ENCODE data around the gene CDKL5. TPM values are rescaled to one million over a fixed set of nuclear protein-coding genes. Genes with fewer than 3 reads are reported as not detected.
A peak's percentile ranks its signal among the peaks of the same experiment; 100 is the strongest.
"Not testable (repeated sequence)": the region's sequence is repeated elsewhere in the genome, so short reads cannot be mapped to it uniquely, and the experiment has no call there.

CDKL5 gene
- total RNA-seq (2014; rRNA removed; shearing (Covaris generic)) = 3.0 and 4.4 TPM in 2 replicates

DNA sequence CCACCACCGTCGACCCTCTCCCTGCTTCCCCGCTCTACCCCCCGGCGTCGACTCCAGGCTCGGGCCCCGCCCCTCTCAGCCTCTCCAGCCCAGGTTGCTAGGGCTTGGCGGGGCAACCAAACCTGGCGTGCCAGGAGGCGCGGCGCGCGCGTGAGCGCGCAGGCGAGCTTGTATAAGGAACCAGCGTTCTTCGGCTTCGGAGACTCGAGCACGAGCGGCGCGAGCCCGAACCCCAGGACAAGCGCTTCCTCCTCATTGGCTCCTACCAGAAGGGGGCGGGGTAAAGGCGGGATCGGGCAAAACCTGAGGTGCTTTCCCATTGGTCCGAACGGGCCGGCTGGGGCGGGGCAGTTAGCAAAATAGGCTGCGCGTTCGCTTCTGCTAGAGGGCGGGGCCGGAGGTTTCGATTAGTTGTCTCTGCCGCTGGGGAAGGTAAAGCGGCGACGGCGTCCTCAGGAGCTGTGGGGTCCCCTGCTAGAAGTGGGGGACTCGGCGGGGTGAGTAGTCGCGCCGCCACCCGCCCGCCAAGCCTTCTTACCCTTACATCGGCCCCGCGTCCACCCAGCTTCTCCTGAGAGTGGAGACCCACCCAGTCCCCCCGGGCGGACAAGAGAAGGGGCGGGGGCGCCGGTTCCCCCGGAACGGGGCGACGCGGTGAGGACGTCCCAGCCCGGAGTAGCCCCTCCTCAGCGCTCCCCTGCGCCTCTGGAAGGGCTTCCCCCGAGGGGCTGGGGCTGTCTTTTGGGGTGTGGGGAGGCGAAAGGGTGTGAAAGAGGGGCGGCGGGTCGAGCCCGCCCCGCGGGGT lies at the start of gene CDKL5:
Gene CDKL5, plus strand, starts transcription at position 410 of the 805 bp plus-strand sequence. CDS start 81,489 bp downstream, outside the sequence.
- DNase-seq (ENCODE audit: low read depth) = peak; percentile 97

DNA sequence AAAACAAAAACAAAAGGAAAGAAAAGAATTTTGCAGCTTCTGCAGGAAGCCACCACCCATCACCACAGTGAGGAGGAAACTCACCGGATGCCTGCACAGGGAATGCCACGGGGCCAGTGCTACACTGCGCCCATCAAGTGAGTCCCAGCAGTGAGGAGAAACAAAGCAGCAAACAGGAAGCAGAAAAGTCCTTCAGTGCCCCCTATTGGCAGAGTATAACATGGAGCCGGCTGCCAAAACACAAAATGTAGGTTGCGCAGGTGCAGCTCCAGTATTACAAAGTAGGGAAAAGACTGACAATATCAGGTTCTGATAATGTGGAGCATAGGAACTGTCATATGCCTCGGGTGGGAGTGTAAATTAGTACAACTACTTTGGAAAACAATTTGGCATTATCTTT lies 47.6 kb upstream of the CDKL5 start:
- DNase-seq (ENCODE audit: low read depth) = peak; percentile 44

DNA sequence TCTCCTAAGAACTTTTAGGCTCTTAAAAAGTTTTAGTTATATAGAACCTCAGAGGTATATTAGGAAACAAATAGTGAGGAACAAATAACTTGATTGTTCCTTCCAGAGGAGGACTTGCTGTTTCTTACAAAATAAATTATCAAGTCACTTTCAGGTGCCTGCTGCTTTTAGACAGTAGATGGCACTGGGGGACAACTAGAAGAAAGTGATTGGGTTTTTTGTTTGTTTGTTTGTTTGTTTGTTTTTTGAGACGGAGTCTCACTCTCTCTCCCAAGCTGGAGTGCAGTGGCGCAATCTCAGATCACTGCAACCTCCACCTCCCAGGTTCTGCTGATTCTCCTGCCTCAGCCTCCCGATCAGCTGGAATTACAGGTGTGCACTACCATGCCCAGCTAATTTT lies 35.4 kb upstream of the CDKL5 start:
- DNase-seq (ENCODE audit: low read depth) = no peak

DNA sequence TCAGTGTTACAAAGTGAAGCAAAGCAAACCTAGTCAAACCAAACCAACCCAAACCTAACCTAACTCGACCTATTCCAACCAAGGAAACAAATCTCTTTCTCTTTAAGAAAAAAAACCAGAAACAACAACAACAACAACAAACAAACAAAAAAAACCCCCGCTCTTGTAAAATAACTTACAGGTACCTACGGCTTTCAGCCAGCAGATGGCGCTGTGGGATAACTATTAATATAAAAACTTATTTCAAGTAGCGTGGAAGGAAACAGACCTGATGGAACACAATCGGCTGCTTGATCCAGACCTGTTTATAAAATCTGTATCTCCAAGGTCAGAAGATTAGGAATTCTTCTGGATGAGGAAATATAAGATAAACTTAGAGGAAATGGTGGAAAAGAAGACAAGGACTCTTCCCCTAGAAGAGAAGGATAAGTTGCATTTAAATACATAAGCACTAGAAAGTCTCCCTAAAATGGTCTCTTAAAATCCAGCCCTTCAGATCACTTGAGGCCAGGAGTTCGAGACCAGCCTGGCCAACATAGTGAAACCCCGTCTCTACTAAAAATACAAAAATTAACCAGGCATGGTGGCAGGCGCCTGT lies 34.4 kb upstream of the CDKL5 start:
- DNase-seq (ENCODE audit: low read depth) = peak; percentile 49

DNA sequence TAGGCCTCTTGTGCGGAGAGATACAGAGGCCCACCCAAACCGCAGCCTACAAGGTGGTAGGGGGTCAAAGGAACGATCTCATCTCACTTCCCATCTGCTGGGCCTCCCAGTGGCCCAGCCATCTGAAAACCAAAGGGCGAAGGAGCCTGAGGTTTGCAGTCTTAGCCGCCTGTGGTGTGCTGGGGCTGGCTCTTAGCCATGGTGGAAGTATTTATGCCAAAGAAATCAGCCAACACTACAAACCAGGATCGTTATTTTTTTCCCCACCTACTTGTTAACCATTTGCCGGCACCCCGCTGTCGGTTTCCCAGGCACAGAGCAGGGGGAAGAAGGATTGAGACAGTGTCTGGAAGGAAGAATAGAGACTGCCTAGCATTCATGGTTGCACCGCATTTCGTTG lies 30.9 kb upstream of the CDKL5 start:
- no peak for DNase-seq (ENCODE audit: low read depth)

DNA sequence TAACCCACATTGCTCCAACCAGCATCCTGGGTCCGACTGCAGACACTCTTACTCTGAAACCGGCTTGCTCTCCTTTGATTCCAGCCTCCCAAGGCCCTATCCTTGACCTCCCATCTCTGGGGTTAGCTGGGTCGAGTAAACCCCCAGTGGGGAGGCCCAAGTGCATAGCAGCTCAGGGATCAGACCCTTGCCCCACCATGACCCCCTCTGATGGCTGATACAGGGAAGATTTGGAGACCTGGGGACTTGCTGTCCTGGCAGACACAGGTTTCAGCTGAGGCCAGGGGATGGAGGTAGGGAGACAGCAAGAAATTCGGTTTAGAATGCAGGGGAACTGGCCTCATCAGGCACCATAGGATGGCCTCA lies 23.6 kb upstream of the CDKL5 start:
- DNase-seq (ENCODE audit: low read depth) = no peak

DNA sequence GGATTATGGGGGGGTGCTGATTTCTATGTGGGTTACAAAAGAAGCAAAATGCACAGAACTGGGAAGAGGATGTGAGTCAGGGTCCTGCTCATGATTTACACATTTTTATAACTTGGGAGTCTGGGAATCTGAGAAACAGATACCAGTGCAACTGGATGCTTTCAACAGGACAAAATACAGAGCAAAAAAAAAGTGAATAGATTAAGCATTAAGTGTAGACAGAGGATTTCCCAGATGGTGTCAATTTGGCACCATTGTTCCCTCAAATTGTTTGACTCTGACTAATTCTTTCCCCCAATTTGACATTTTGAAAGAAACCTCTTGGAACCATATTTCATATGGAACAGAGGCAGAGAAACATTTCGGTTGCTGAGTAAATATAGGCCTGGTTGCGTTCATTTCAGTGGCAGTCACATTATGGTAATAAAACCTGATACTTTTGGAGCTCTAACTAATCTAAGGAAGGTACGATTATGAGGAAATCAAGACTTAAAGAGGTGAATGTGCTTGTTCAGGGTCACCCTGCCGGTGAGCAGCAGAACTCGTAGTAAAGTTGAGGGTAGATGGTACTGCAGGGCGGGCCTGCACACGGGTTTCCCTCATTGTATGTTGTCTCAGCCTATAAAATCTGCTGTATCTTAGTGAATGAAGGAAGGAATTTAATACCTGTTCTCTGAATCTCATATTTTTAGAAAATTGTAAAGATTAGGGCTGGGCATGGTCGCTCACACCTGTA lies 18.7 kb upstream of the CDKL5 start:
- DNase-seq (ENCODE audit: low read depth) = no peak

DNA sequence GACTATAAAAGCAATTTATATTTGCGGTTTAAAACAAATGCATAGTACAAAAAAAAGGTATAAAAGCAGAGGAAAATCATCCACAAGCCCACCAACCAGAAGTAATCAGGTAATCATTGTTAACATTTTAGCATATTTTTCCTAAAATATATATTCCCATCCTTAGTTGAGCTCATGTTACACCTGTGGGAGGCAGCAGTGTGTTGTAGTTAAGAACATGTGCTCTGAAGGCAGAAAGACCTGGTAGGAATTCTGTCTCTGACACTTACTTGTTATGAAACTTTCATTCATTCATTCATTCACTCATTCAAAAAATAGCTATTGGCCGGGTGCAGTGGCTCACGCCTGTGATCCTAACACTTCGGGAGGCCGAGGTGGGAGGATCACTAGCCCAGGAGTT lies 15.4 kb upstream of the CDKL5 start:
- DNase-seq (ENCODE audit: low read depth) = peak; percentile 34

DNA sequence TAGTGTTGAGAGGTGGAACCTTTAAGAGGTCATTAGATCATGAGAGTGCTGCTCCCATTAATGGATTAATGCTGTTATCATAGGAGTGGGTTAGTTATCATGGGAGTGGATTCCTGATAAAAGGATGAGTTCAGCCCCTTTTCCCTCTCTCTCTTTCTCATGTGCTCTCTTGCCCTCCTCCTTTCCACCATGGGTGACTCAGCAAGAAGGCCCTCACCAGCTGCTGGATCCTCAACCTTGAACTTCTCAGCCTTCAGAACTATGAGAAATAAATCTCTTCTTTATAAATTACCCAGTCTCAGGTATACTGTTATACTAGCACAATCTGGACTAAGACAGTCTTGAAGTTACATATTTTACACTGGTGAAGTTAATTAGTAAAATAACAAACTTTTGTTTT lies 10.0 kb upstream of the CDKL5 start:
- DNase-seq (ENCODE audit: low read depth) = peak; percentile 24

DNA sequence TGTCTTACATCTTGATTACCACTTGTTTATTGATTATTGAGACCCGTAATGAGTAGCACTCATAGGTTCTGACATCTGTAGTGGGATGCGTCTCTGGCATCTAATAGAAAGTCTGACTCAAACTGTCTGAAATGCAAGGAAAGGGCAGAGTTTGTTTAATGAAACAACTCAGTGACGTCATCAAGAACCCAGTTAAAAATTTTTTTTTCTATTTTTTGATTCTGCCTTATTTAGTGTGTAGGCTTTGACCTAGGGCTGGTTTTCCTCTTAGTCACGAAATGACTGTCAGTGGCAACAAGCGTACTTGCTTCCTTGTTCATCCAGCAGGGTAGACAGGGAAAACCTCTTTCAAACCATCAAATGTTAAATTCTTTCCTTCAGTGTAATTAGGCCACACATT lies 3.1 kb upstream of the CDKL5 start:
- DNase-seq (ENCODE audit: low read depth) = peak; percentile 88

DNA sequence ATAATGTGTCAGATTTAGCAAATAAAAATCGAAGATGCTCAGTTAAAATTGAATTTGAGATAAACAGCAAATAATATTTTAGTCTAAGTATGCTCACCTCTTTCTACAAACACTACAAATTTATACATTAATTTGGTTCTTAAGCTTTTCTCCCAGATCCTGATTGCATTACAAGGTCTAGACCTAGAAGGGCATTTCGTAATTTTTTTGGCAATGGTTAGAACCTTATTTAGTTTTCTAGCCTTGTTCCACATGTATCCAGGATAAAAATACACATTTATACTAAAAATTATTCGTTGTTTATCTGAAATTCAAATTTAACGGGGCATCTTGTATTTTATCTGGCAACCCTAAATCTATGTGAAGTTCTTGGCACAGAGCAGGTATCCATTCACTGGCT lies 2.5 kb upstream of the CDKL5 start:
- no peak for DNase-seq (ENCODE audit: low read depth)

DNA sequence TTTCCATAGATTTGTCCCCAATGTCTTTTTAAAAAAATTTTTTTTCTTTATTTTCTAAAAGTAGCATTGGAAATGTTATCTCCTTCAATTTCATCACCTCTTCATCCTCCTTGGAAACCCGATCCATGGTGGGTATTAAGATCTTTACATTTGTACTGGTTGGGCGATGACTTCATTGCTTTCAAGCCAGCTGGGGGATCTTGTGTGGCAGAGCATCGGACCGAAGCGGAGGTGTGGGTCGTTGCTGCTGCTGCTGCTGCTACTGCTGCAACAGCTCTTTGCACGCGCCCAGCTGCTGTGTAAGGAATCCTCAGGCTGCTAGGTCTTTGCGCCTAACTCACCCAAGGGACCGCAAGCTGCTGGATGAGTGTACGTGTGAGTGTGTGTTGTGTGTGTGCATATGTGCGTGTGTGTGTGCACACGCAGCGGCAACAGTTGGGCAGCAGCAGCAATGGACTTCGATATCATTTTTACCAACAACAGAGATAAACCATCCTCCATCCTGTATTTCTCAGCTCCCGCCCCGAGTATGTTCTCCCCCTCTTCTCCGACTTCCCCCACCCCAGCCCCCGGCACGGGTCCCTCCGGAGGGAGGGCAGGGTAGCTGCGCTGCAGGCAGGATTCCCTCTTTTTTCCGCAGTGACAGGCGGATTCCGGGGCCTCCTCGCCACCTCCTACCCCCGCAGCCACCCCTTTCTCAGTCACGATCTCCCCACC lies 768 bp upstream of the CDKL5 start:
- peak; percentile 45 for DNase-seq (ENCODE audit: low read depth)

DNA sequence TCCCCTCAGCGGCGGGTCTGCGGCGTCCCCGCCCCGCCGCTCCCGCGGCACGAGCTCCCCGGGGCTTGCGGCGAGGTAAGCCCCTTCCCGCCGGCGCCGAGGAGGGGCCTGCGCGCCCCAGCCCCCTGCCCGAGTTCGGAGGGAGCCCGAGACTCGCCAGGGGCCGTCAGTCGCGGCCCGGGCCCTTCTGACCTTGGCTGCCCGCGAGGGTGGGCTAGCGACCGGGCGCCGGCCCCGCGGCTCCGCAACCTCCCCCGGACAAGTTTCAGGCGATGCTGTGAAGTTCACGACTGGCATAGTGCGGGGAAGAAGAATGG lies 554 bp downstream of the CDKL5 start:
- no peak for DNase-seq (ENCODE audit: low read depth)

DNA sequence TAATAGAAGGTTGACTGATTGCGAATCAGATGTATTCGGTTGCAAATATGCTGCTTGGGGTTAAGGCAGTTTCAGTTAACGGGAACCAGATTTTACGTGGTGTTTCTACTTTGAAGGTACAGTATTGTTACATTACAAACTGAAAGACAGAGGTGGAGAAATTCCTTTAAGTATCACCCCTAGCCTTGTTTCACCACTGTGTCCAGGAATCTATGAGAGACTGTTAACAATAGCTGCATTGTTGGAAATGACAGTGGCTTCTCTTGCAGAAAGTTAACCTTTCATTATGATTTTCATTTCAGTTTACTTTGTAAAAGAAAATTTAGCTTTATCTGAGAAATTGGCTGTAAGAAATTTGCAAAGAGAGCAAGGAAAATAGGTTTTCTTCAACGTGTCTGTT lies 2.6 kb downstream of the CDKL5 start:
- DNase-seq (ENCODE audit: low read depth) = no peak

DNA sequence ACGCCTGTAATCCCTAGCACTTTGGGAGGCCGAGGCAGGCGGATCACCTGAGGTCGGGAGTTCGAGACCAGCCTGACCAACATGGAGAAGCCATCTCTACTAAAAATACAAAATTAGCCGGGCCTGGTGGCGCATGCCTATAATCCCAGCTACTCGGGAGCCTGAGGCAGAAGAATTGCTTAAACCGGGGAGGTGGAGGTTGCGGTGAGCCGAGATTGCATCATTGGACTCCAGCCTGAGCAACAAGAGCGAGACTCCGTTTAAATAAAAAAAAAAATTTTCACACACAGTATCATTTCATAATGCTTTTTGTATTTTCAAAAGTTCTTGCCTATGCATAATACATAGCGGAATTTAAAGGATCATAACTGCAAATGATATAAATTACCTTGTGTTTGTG lies 7.9 kb downstream of the CDKL5 start:
- not testable (repeated sequence) for DNase-seq (ENCODE audit: low read depth)

DNA sequence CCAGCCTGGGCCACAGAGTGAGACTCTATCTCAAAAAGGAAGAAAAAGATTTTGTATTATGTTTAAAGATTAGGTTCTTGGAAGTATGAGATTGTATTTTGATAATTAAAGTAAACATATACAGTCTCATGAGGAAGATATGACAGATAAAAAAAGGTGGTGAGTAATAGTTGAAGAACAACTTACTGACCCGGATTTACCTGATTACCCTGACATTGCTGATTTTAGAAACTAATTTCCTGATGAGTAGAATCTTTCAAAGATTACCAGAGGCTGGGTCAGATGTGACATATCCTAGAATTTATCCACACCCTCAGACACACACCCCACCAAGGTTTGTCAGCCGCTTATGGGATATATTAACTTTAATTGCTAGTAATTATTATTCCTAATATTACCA lies 9.5 kb downstream of the CDKL5 start:
- DNase-seq (ENCODE audit: low read depth) = no peak

DNA sequence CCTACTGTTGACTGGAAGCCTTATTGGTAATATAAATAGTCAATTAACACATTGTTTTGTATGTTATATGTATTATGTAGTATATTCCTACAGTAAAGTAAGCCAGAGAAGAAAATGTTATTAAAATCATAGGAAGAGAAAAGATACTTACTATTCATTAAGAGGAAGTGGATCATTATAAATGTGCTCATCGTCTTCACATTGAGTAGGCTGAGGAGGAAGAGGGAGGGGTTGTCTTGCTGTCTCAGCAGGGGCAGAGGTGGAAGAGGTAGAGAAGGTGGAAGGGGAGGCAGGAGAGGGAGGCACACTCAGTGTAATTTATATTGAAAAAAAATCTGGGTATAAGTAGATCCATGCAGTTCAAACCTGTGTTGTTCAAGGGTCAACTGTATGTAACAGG lies 10.6 kb downstream of the CDKL5 start:
- DNase-seq (ENCODE audit: low read depth) = no peak

DNA sequence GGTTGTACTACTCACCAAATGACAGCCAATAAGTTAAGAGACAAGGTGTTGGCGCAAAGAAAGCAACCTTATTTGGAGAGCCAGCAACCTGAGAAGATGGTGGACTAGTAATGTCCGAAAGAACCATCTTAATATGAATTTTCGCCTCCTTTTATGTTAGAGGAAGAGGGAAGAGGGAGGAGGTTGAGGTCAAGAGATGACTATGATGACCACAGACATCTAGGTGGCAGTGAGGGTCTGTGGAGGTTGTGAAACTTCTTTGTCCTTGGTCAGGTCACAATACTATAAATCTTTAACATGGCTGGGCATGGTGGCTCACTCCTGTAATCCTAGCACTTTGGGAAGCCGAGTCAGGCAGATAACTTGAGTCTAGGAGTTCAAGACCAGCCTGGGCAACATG lies 15.4 kb downstream of the CDKL5 start:
- DNase-seq (ENCODE audit: low read depth) = no peak

DNA sequence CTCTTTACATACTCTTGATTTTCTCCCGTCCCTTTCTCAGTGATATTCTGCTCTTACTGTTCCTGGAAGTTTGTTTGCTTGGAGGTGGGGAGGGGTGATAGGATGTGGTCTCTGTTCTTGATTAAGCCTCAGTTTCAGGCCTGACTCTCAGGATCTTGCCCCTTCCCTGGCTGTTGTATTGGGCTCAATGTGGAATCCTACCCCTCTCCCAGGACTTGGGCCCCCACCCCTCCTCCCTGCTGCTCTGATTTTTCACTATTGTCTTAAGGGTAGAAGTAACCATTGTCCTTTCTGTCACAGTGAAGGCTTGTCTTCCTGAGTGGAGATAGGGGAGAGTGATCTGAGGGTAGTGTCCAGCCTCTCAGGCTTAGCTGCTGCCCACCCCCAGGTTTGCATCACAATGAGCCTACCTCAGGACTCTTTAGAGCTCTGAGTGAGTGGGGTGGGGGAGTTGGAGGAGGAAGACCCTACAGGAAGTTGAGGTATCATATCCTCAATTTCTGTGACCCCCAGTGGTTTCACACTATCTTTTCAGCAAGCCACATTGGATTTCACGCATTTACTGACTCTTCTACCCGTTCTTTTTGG lies 16.5 kb downstream of the CDKL5 start:
- no peak for DNase-seq (ENCODE audit: low read depth)

DNA sequence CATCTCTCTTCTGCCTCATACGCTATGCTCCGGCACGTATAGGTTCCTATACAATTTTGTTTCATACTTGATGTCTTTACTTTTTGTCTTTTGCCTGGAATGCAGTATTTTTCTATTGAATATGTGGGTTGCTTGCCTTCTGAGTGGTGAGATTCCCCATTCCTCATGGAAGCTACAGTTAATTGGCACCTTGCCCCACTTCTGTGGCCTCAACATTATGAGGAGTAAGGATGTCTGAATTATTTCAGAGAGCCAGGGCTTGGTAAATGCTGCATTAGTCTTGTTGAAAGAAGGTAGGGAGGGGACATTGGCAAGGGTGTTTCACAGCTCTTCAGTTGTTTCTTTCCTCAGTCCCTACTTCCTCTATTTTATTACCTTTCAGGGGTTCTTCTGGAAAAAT lies 23.0 kb downstream of the CDKL5 start:
- peak; percentile 39 for DNase-seq (ENCODE audit: low read depth)

DNA sequence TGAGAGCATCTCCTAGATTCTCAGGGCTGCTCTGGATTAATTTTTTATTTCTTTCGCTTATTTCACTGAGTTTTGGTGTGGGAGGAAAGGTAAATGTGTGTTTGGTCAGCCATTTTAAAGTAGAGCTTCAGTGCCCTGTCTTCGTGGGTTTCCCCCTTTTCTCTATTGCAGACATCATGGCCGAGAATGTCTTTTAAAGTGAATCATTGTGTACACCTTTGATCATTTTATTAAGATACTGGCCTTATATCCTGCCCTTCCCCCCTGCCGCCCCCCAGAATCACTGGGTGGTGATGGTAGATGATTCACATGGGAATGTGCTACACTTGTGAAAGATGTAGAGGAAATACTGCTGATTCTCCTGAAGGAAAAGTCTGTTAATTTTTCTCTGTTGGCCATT lies 23.8 kb downstream of the CDKL5 start:
- DNase-seq (ENCODE audit: low read depth) = no peak

DNA sequence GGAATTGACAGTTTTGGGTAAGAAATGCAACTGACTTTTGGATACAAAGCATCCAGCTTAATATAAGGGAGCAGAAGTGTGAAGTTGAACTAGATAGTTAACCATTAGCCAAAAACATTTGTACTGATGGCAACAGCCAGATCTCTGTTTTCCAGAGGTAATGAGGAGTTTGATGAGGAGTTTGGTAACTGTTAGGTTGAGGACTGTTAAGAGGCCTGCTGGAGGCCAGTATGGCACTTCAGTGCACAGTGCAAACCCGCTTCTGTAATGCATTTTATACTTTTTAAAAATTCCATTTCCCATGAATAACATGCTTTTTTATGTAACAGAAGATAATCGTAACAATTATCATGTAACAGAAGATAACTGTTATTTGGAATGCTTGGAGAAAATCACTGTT lies 30.0 kb downstream of the CDKL5 start:
- no peak for DNase-seq (ENCODE audit: low read depth)

Data from M059J (cell line).